ENCODE measurements around the gene OR51F1. TPM values are rescaled to one million over a fixed set of nuclear protein-coding genes. Genes with fewer than 3 reads are reported as not detected.
"Not testable (repeated sequence)": the region's sequence is repeated elsewhere in the genome, so short reads cannot be mapped to it uniquely, and the experiment has no call there.

Gene OR51F1
- total RNA-seq, 1 donor = not detected

- H3K9me3 ChIP-seq (ENCODE audit: low read depth, low read length); H3K27me3 ChIP-seq (ENCODE audit: insufficient read depth, low read length); H3K4me3 ChIP-seq (ENCODE audit: low read length); H3K4me1 ChIP-seq (ENCODE audit: insufficient read depth, low read length): not testable (repeated sequence)
These were observed 46.9 kb downstream of the OR51F1 start for GRCh38 chr11:4722616-4723534.

Other genes starting within 250 kb of the OR51F1 start
- not detected for gene OR52M1, start 224.7 kb downstream of the OR51F1 start, total RNA-seq
- gene OR52I2, start 188.2 kb downstream of the OR51F1 start, total RNA-seq = not detected
- gene OR52I1, start 175.9 kb downstream of the OR51F1 start, total RNA-seq = not detected
- gene TRIM68, start 161.7 kb downstream of the OR51F1 start, total RNA-seq = 7.3 TPM
- gene OR51D1, start 132.5 kb downstream of the OR51F1 start, total RNA-seq = 0.10 TPM
- gene OR51E1, start 126.0 kb downstream of the OR51F1 start, total RNA-seq = not detected
- gene OR51E2, start 72.1 kb downstream of the OR51F1 start, total RNA-seq = 0.10 TPM
- gene MMP26, start 65.2 kb downstream of the OR51F1 start, total RNA-seq = not detected
- not detected for gene OR52R1, start 34.4 kb upstream of the OR51F1 start, total RNA-seq
- not detected for gene OR51F2, start 51.4 kb upstream of the OR51F1 start, total RNA-seq
- gene OR51S1, start 79.3 kb upstream of the OR51F1 start, total RNA-seq = not detected
- not detected for gene OR51T1, start 112.0 kb upstream of the OR51F1 start, total RNA-seq
- not detected for gene OR51A7, start 133.8 kb upstream of the OR51F1 start, total RNA-seq
- gene OR51G2, start 149.4 kb upstream of the OR51F1 start, total RNA-seq = not detected
- gene OR51G1, start 154.4 kb upstream of the OR51F1 start, total RNA-seq = not detected
- not detected for gene OR51A4, start 177.7 kb upstream of the OR51F1 start, total RNA-seq
- gene OR51A2, start 185.8 kb upstream of the OR51F1 start, total RNA-seq = not detected
- gene OR51L1, start 224.9 kb upstream of the OR51F1 start, total RNA-seq = not detected

Data from mononuclear cell (primary cell).